Stimulated activated memory B cell treated with anti-CD40 and anti-IgM and Interleukin-4, amounts not matched to agents 10 μg/mL and 1 μg/mL and 100 μg/mL, for 72 hours (primary cell): Measurements from ENCODE around the gene KLF13.
A peak's percentile ranks its signal among the peaks of the same experiment; 100 is the strongest.

Experiments
- ATAC-seq: fragments of 150-1000 bp; cut with Tn5 transposase; 2 replicates; pipeline ENCODE4 v1.10.0; 2021
- H3K27ac Mint-ChIP-seq: one replicate; pipeline ENCODE4 v1.8.0; 2022; ENCODE audit warnings: mild to moderate bottlenecking, mixed read lengths
- H3K27me3 Mint-ChIP-seq: one replicate; pipeline ENCODE4 v1.8.0; 2022; ENCODE audit warnings: mixed read lengths
- H3K36me3 Mint-ChIP-seq: one replicate; pipeline ENCODE4 v1.8.0; 2022; ENCODE audit warnings: mixed read lengths
- H3K4me1 Mint-ChIP-seq: one replicate; pipeline ENCODE4 v1.8.0; 2022; ENCODE audit warnings: mixed read lengths
- H3K4me3 Mint-ChIP-seq: one replicate; pipeline ENCODE4 v1.8.0; 2022; ENCODE audit warnings: mild to moderate bottlenecking, moderate library complexity, mixed read lengths
- H3K9me3 Mint-ChIP-seq: one replicate; pipeline ENCODE4 v1.8.0; 2022; ENCODE audit warnings: mixed read lengths

KLF13 gene

DNA sequence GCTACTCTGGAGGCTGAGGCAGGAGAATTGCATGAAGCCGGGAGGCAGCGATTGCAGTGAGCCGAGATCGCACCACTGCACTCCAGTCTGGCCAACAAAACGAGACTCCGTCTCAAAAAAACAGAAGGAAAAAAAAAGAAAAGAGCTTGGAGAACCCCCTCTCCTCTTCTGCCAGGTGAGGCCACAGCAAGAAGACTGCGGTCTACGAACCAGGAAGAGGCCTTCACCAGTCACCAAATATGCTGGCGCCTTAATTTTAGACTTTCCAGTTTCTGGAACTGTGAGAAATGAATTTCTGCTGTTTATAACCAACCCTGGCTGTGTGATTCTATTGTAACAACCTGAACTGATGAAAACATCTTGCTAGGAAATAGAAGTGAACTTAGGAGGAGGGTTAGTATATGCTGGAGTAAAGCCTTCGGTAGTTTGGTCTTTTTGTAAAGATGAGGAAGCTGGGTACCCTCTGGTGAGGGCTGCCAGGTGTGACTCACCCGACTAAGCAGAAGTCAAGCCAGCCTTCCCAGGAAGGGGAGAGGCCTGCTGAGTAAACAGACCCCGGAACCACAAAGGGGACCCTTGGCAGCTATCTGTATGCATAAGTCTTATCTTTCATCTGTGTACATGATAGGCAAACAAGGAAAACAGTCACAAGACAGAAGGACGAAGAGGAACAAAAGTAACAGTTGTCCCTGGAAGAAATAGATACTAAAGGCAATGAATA lies 78.7 kb downstream of the KLF13 start:
- H3K27me3 Mint-ChIP-seq = peaks cover 13% of the 10 kb centered on the region
- H3K27ac Mint-ChIP-seq = peak overlapping the region; percentile 83
- peak; percentile 79 for ATAC-seq
- peak overlapping the region; percentile 21 for H3K4me3 Mint-ChIP-seq
- peaks cover 19% of the 10 kb centered on the region for H3K36me3 Mint-ChIP-seq
- H3K4me1 Mint-ChIP-seq = peaks cover 38% of the 10 kb centered on the region
- peaks cover 13% of the 10 kb centered on the region for H3K9me3 Mint-ChIP-seq

DNA sequence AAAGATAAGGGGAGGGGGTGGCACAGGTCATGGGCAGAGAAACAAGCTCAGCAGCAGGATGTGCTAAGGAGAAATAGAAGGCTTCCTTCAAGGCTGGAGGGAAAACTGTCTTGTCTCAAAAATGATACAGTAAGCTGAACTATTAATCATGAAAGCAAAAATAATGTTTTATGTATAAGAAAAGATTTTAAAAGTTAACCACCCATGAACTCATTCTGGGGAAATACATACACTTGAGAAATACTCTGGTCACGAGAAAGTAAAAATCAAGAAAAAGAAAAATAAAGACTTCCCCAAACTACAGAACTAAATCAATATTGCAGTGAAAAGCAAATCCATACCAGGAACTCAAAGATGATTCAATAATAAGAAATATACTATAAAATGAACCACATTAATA lies 80.7 kb downstream of the KLF13 start:
- H3K4me3 Mint-ChIP-seq = no peak overlapping the region
- H3K36me3 Mint-ChIP-seq = peaks cover 19% of the 10 kb centered on the region
- peaks cover 27% of the 10 kb centered on the region for H3K4me1 Mint-ChIP-seq
- peaks cover 13% of the 10 kb centered on the region for H3K27me3 Mint-ChIP-seq
- peak overlapping the region; percentile 12 for H3K27ac Mint-ChIP-seq
- peaks cover 13% of the 10 kb centered on the region for H3K9me3 Mint-ChIP-seq
- ATAC-seq = no peak

- no peak overlapping the region for H3K27ac Mint-ChIP-seq
- H3K9me3 Mint-ChIP-seq = peaks cover 13% of the 10 kb centered on the region
- H3K4me3 Mint-ChIP-seq = no peak overlapping the region
- ATAC-seq = no peak
- peaks cover 27% of the 10 kb centered on the region for H3K4me1 Mint-ChIP-seq
- peaks cover 19% of the 10 kb centered on the region for H3K36me3 Mint-ChIP-seq
- peaks cover 13% of the 10 kb centered on the region for H3K27me3 Mint-ChIP-seq
Observed at GRCh38 chr15:31407851-31408250, 81.2 kb downstream of the KLF13 start.

DNA sequence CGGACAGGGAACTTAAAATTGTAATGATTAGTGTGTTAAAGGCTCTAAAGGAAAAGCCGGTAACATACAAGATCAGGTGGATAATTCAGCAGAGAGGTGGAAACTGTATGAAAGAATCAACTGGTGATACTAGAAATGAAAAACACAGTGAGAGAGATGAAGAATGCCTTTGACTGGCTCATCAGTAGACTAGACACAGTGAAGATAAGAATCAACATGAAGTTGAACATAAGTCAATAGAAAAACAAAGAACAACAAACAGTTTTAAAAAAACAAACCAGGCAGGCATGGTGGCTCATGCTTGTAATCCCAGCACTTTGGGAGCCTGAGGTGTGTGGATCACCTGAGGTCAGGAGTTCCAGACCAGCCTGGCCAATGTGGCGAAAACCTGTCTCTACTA lies 82.1 kb downstream of the KLF13 start:
- peaks cover 19% of the 10 kb centered on the region for H3K36me3 Mint-ChIP-seq
- H3K9me3 Mint-ChIP-seq = peaks cover 13% of the 10 kb centered on the region
- no peak overlapping the region for H3K27ac Mint-ChIP-seq
- ATAC-seq = no peak
- H3K27me3 Mint-ChIP-seq = peaks cover 13% of the 10 kb centered on the region
- H3K4me1 Mint-ChIP-seq = peaks cover 27% of the 10 kb centered on the region
- no peak overlapping the region for H3K4me3 Mint-ChIP-seq

DNA sequence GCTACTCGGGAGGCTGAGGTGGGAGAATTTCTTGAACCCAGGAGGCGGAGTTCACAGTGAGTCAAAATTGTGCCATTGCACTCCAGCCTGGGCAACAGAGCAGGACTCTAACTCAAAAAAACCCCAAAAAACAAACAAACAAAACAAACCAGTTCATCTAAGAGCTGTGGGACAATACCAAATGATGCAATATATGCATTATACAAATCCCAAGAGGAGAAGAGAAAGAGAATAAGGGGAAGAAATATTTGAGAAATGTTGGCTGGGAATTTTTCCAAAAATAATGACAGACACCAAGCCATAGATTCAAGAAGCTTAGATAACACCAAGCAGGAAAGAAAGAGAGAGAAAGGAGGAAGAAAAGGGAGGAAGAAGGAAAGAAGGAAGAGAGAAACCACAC lies 82.5 kb downstream of the KLF13 start:
- Mint-ChIP-seq H3K4me3 (no peak overlapping the region), H3K36me3 (peaks cover 19% of the 10 kb centered on the region), H3K27me3 (peaks cover 13% of the 10 kb centered on the region), H3K9me3 (peaks cover 13% of the 10 kb centered on the region), H3K4me1 (peaks cover 27% of the 10 kb centered on the region), H3K27ac (no peak overlapping the region)
- no peak for ATAC-seq

DNA sequence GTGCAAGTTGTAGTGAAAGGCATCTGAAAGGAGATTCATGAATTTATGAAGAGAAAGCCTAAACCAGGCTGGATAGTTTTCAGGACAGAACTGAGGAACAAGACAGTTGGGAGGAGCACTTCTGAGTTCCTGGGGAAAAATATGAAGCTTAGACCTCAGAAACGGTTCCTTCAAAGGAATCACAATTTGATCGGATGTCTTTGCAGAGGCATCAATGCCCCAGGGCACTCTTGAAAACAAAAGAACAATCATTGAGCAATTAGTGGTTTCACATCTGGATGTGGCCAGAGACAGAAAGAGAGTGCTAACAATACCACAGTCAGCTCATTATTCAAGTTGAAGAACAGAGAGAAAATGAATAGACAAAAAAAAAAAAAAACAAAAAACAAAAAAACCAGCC lies 86.2 kb downstream of the KLF13 start:
- H3K36me3 Mint-ChIP-seq = peaks cover 13% of the 10 kb centered on the region
- H3K9me3 Mint-ChIP-seq = peaks cover 8% of the 10 kb centered on the region
- ATAC-seq = no peak
- H3K4me1 Mint-ChIP-seq = no peaks in the 10 kb centered on the region
- no peak overlapping the region for H3K27ac Mint-ChIP-seq
- peaks cover 13% of the 10 kb centered on the region for H3K27me3 Mint-ChIP-seq
- H3K4me3 Mint-ChIP-seq = no peak overlapping the region

DNA sequence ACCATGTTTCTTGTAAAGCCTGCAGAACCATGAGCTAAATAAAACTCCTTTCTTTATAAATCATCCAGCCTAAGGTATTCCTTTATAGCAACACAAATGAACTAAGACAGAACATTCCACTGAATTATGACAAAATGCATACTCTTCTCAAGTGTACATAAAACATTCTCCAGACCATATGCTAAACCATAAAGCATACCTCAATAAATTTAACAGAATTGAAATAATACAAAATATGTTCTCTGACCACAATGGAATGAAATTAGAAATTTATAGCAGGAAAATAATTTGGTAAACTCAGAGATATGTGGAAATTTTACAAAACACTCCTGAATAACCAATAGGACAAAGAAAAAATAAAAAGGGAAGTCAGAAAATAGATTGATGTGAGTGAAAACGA lies 88.6 kb downstream of the KLF13 start:
- peaks cover 11% of the 10 kb centered on the region for H3K36me3 Mint-ChIP-seq
- no peaks in the 10 kb centered on the region for H3K27me3 Mint-ChIP-seq
- H3K4me3 Mint-ChIP-seq = no peak overlapping the region
- H3K27ac Mint-ChIP-seq = no peak overlapping the region
- peaks cover 8% of the 10 kb centered on the region for H3K9me3 Mint-ChIP-seq
- ATAC-seq = no peak
- H3K4me1 Mint-ChIP-seq = no peaks in the 10 kb centered on the region

DNA sequence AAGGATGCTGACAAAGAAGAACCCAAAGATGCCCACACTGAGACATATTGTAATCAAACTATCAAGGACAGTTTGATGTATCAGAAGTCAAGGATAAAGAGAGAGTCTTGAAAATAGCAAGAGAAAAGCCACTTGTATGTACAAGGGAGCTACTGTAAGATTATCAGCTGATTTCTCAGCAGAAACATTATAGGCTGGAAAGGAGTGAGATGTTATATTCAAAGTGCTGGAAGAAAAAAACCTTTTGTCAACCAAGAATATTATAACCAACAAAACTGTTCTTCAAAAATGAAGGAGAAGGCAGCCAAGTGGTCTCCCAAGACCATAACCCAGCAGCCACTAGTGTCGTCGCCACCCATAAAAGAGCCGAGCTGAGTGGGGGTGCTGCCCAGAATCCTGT lies 93.2 kb downstream of the KLF13 start:
- Mint-ChIP-seq H3K4me3 (no peak overlapping the region), H3K27ac (no peak overlapping the region), H3K4me1 (no peaks in the 10 kb centered on the region), H3K27me3 (no peaks in the 10 kb centered on the region), H3K36me3 (peaks cover 11% of the 10 kb centered on the region), H3K9me3 (peaks cover 8% of the 10 kb centered on the region)
- ATAC-seq = no peak

GRCh38 chr15:31427411-31427810 lies 100.8 kb downstream of the KLF13 start:
- Mint-ChIP-seq H3K4me3 (no peak overlapping the region), H3K27me3 (no peaks in the 10 kb centered on the region), H3K9me3 (no peaks in the 10 kb centered on the region), H3K27ac (peak overlapping the region; percentile 62), H3K4me1 (peaks cover 22% of the 10 kb centered on the region), H3K36me3 (no peaks in the 10 kb centered on the region)
- no peak for ATAC-seq
